GM06990 (cell line): ENCODE data around the gene NSD1.
A peak's percentile ranks its signal among the peaks of the same experiment; 100 is the strongest.

Experiments used
- DNase-seq: peaks from one replicate; pipeline ENCODE4 v3.0.0-alpha.2; 2011; ENCODE audit not compliant: insufficient read length; ENCODE audit errors: extremely low read depth
- H3K27me3 ChIP-seq: replicated peaks from 2 replicates; pipeline ENCODE4 v1.6.0; 2011; ENCODE audit warnings: low read length; ENCODE audit not compliant: control insufficient read depth, insufficient read depth
- H3K36me3 ChIP-seq: 2 replicates; pipeline ENCODE4 v1.5.1; 2011; ENCODE audit warnings: low read length; ENCODE audit not compliant: control insufficient read depth, insufficient read depth
- H3K4me3 ChIP-seq: replicated peaks from 2 replicates; pipeline ENCODE4 v1.5.1; 2011; ENCODE audit warnings: low read depth, mild to moderate bottlenecking, control low read depth, low read length
- TF ChIP-seq, protein P1 (sequence below): IDR thresholded peaks from 2 replicates; pipeline ENCODE4 v1.5.1; 2011; ENCODE audit warnings: low read length, control low read depth, mild to moderate bottlenecking, inconsistent platforms; ENCODE audit not compliant: insufficient read depth, poor library complexity, severe bottlenecking

The NSD1 gene

DNA sequence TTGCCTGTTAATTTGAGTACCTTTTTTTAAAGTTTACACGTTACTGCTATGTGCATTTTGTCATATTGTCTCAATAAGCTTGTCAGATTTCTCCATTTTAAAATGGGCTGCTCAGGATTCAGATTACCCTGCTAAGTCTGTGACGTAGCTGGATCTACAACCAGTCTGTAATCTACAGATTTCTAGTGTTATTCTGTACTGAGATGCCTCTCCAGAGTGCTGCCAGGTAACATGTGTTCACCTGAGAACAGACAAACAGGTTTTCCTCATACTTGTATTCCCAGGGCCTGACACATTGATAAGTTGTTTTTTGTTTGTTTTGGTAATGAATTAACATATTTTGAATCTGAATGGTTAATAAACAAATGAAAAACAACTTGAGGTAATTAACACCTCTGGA, 154.6 kb downstream of the NSD1 start:
- TF ChIP-seq, protein P1, sequence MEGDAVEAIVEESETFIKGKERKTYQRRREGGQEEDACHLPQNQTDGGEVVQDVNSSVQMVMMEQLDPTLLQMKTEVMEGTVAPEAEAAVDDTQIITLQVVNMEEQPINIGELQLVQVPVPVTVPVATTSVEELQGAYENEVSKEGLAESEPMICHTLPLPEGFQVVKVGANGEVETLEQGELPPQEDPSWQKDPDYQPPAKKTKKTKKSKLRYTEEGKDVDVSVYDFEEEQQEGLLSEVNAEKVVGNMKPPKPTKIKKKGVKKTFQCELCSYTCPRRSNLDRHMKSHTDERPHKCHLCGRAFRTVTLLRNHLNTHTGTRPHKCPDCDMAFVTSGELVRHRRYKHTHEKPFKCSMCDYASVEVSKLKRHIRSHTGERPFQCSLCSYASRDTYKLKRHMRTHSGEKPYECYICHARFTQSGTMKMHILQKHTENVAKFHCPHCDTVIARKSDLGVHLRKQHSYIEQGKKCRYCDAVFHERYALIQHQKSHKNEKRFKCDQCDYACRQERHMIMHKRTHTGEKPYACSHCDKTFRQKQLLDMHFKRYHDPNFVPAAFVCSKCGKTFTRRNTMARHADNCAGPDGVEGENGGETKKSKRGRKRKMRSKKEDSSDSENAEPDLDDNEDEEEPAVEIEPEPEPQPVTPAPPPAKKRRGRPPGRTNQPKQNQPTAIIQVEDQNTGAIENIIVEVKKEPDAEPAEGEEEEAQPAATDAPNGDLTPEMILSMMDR, result no peak
- Histone ChIP-seq H3K27me3 (no peaks in the 10 kb centered on the region), H3K36me3 (peaks cover 19% of the 10 kb centered on the region)

DNA sequence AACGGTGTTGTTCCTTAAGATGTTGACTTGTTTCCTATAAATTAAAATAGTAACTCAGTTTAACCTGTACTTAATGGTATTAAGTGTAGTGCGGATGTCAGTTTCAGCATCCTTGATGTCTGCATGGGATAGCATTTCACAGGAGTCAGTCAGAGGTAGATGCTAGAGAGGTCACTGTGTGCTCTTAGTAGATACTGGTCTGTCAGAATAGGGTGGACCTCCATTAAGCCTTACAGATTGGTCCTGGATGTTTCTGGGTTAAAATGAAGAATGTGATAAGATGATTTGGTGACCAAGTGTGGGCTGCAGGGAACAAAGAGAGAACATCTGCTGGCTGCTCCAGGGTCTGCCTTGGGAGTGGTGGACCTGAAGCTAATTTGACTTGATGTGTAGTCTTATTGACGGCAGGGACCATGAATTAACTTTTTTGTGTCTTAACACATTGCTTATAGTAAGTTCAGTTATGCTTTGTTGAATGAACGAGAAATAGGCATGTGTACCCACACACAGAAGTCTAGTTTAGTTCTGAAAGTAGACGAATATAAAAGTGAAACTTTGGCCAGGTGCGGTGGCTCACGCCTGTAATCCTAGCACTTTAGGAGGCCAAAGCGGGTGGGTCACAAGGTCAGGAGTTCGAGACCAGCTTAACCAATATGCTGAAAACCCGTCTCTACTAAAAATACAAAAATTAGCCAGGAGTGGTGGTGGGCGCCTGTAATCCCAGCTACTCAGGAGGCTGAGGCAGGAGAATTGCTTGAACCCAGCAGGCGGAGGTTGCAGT, 157.4 kb downstream of the NSD1 start:
- TF ChIP-seq, protein P1, result no peak
- DNase-seq, result peak; percentile 67
- peaks cover 33% of the 10 kb centered on the region for H3K36me3 ChIP-seq
- no peak overlapping the region for H3K4me3 ChIP-seq
- no peaks in the 10 kb centered on the region for H3K27me3 ChIP-seq

More for the DNA sequence above, 154.6 kb downstream of the NSD1 start:
- no peak overlapping the region for H3K4me3 ChIP-seq
- no peak for DNase-seq

- no peaks in the 10 kb centered on the region for H3K27me3 ChIP-seq
- TF ChIP-seq, protein P1, result no peak
- H3K36me3 ChIP-seq, result peaks cover 38% of the 10 kb centered on the region
- no peak for DNase-seq
- H3K4me3 ChIP-seq, result no peak overlapping the region
These were observed 158.2 kb downstream of the NSD1 start for GRCh38 chr5:177291735-177292134.

GRCh38 chr5:177293819-177294581, 160.4 kb downstream of the NSD1 start:
- TF ChIP-seq, protein P1, result no peak
- DNase-seq, result no peak
- Histone ChIP-seq H3K27me3 (no peaks in the 10 kb centered on the region), H3K4me3 (no peak overlapping the region), H3K36me3 (peaks cover 38% of the 10 kb centered on the region)

- Histone ChIP-seq H3K27me3 (no peaks in the 10 kb centered on the region), H3K4me3 (no peak overlapping the region), H3K36me3 (peaks cover 38% of the 10 kb centered on the region)
- no peak for DNase-seq
- TF ChIP-seq, protein P1, result no peak
These were observed 161.1 kb downstream of the NSD1 start for GRCh38 chr5:177294632-177295031.
